Activated T-helper 17 cell treated with anti-CD3 and anti-CD28 coated beads, Interleukin-2, amount 50 U/mL, for 72 hours (primary cell): Measurements from ENCODE around the gene SDHAF4. TPM values are rescaled to one million over a fixed set of nuclear protein-coding genes. Genes with fewer than 3 reads are reported as not detected.

ENCODE experiments used
- ATAC-seq: fragments of 150-1000 bp; cut with Tn5 transposase; replicated peaks from 2 replicates; pipeline ENCODE4 v1.10.0; 2021; ENCODE audit warnings: mild to moderate bottlenecking, moderate library complexity
- H3K27ac Mint-ChIP-seq: one replicate; pipeline ENCODE4 v1.8.0; 2022; ENCODE audit warnings: mixed read lengths
- H3K27me3 Mint-ChIP-seq: one replicate; pipeline ENCODE4 v1.8.0; 2022; ENCODE audit warnings: mixed read lengths
- H3K36me3 Mint-ChIP-seq: one replicate; pipeline ENCODE4 v1.8.0; 2022; ENCODE audit warnings: low read depth, mild to moderate bottlenecking, mixed read lengths
- H3K4me1 Mint-ChIP-seq: one replicate; pipeline ENCODE4 v1.8.0; 2022; ENCODE audit warnings: mixed read lengths
- H3K4me3 Mint-ChIP-seq: one replicate; pipeline ENCODE4 v1.8.0; 2022; ENCODE audit warnings: mild to moderate bottlenecking, mixed read lengths
- H3K9me3 Mint-ChIP-seq: one replicate; pipeline ENCODE4 v1.8.0; 2022; ENCODE audit warnings: mixed read lengths
- total RNA-seq, 2 donors: library from RNA; stranded (reverse); gene quantifications; one replicate each; pipeline ENCODE4 v1.2.3, GENCODE V29; 2022

The SDHAF4 gene
- total RNA-seq, 2 donors from 2014 or later, result 9.7 to 10.1 TPM

DNA sequence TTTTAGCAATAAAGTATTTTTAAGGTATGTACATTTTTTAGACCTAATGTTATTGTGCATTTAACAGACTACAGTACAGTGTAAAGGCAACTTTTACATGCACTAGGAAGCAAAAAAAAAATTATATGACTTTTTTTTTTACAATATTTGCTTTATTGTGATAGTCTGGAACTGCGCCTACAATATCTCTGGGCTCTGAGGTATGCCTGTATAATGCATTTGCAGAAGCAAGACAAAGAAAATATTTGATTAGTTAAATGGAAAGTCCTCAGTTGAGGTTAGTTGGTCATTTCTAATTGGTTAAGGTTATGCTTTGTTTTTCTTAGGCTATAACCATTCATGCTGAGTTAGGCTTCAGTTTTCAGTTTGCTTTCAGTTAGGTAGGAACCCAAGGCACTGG is 54.0 kb downstream of the SDHAF4 start:
- Mint-ChIP-seq H3K9me3 (no peaks in the 10 kb centered on the region), H3K36me3 (no peaks in the 10 kb centered on the region), H3K4me1 (no peaks in the 10 kb centered on the region), H3K27ac (no peak overlapping the region), H3K27me3 (no peaks in the 10 kb centered on the region), H3K4me3 (no peak overlapping the region)
- no peak for ATAC-seq

DNA sequence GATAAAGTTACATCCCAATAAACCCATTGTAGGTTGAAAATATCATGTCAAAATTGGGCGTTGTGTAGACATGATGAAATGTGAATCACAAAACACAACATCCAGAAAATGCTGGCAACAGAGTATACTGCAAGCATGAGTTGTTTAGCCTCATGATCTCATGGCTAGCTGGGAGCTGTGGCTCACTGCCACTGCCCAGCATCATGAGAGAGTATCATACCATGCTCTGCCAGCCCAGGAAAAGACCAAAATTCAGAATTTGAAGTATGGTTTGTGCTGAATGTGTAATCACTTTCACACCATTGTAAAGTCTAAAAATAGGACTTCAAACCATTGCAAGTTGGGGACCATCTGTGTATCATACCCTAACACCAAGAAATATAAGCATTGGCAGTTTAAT is 55.7 kb downstream of the SDHAF4 start:
- ATAC-seq, result no peak
- no peaks in the 10 kb centered on the region for H3K9me3 Mint-ChIP-seq
- no peaks in the 10 kb centered on the region for H3K27me3 Mint-ChIP-seq
- no peaks in the 10 kb centered on the region for H3K36me3 Mint-ChIP-seq
- no peaks in the 10 kb centered on the region for H3K4me1 Mint-ChIP-seq
- H3K4me3 Mint-ChIP-seq, result no peak overlapping the region
- no peak overlapping the region for H3K27ac Mint-ChIP-seq

DNA sequence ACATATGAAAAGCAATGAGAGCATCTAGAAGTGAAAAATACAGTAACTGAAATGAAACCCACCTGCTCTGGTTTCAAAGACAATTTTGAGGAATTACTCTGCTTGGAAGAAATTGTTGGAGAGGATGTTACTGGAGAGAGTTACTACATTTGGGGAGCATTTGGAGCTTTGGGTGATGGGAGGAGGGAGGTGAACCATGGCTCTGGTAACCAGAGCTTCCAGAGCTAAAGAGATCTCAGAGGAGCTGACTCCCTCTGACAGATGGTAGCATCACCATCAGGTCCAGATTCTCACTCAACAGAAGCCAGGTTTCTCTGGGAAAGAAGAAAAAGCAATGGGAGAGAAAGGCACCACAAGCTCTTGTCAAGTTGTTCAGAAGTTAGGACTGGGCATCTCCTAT is 58.7 kb downstream of the SDHAF4 start:
- Mint-ChIP-seq H3K9me3 (no peaks in the 10 kb centered on the region), H3K4me1 (no peaks in the 10 kb centered on the region), H3K36me3 (no peaks in the 10 kb centered on the region), H3K27me3 (no peaks in the 10 kb centered on the region), H3K4me3 (no peak overlapping the region), H3K27ac (no peak overlapping the region)
- ATAC-seq, result no peak

DNA sequence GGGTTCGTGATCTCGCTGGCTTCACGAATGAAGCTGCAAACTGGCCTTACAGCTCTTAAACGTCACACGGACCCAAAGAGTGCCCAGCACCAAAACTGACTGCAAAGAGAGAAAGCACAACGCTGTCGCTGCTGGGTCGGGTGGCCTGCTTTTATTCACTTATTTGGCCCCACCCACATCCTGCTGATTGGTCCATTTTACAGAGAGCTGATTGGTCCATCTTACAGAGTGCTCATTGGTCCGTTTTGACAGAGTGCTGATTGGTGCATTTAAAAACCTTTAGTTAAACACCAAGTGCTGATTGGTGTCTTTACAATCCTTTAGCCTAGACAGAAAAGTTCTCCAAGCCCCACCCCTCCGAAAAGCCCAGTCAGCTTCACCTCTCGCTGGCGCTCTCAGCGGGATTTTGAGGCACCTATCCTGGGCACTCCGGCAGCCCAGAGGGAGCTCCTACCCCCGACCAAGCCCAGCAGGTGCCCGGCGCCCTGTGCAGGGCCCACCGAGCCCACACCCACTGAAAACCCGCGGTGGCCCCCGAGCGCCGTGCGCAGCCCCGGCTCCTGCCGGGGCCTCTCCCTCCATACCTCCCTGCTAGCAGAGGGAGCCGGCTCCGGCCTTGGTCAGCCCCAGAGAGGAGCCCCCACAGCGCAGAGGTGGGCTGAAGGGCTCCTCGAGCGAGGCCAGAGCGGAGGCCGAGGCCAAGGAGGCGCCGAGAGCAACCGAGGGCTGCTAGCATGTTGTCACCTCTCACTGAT is 60.9 kb downstream of the SDHAF4 start:
- ATAC-seq, result no peak
- Mint-ChIP-seq H3K36me3 (no peaks in the 10 kb centered on the region), H3K4me1 (no peaks in the 10 kb centered on the region), H3K4me3 (no peak overlapping the region), H3K9me3 (no peaks in the 10 kb centered on the region), H3K27ac (no peak overlapping the region), H3K27me3 (no peaks in the 10 kb centered on the region)

DNA sequence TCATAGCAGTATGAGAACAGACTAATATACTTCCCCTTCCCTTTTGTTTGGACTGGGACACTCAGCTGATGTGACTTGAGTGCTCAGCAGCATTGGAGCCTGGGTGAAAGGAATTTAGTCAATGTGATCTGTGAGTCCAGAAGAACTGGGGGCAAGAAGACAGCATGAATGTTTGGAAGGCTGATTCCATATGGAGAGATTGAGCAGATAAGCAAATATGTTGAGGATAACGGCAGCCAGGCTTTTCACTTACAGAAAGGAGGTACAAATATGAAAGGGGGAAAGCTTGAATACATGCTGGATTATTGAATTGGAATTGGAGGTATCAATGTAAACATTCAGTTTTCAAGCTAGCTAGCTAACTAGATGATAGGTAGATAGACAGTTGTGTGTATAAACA is 63.2 kb downstream of the SDHAF4 start:
- Mint-ChIP-seq H3K27ac (no peak overlapping the region), H3K9me3 (no peaks in the 10 kb centered on the region), H3K4me1 (no peaks in the 10 kb centered on the region), H3K36me3 (no peaks in the 10 kb centered on the region), H3K27me3 (no peaks in the 10 kb centered on the region), H3K4me3 (no peak overlapping the region)
- ATAC-seq, result no peak

DNA sequence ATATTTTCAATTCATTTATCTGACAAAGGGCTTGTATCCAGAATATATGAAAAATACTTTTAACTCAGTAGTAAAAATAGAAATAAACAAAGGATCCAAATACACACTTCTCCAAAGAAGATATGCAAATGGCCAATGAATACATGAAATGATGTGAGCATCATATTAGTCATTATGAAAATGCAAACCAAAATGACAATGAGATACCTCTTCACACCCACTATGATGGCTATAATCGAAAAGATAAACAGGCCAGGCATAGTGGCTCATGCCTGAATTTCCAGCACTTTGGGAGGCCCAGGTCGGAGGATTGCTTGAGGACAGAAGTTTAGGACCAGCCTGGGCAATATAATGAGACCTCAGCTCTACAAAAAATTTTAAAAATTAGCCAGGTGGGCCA is 67.1 kb downstream of the SDHAF4 start:
- Mint-ChIP-seq H3K27me3 (no peaks in the 10 kb centered on the region), H3K4me1 (no peaks in the 10 kb centered on the region), H3K36me3 (no peaks in the 10 kb centered on the region), H3K9me3 (peaks cover under 1% of the 10 kb centered on the region), H3K27ac (no peak overlapping the region), H3K4me3 (no peak overlapping the region)
- peak; percentile 87 for ATAC-seq

DNA sequence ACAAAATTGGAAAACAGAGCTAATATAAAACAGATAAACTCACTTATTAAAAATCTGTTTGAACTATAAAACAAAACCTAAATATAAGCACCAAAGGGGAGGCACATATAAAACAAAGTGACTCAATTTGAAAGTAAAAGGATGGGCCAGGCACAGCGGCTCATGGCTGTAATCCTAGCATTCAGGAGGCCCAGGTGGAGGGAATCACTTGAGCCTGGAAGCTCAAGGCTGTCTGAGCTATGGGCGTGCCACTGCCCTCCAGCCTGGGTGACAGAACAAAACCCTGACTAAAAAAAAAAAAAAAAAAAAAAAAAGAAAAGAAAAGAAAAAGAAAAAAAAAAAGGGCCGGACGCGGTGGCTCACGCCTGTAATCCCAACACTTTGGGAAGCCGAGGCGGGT is 69.9 kb downstream of the SDHAF4 start:
- H3K27ac Mint-ChIP-seq, result no peak overlapping the region
- H3K4me3 Mint-ChIP-seq, result no peak overlapping the region
- H3K27me3 Mint-ChIP-seq, result no peaks in the 10 kb centered on the region
- peaks cover 3% of the 10 kb centered on the region for H3K9me3 Mint-ChIP-seq
- no peak for ATAC-seq
- H3K4me1 Mint-ChIP-seq, result no peaks in the 10 kb centered on the region
- H3K36me3 Mint-ChIP-seq, result no peaks in the 10 kb centered on the region

DNA sequence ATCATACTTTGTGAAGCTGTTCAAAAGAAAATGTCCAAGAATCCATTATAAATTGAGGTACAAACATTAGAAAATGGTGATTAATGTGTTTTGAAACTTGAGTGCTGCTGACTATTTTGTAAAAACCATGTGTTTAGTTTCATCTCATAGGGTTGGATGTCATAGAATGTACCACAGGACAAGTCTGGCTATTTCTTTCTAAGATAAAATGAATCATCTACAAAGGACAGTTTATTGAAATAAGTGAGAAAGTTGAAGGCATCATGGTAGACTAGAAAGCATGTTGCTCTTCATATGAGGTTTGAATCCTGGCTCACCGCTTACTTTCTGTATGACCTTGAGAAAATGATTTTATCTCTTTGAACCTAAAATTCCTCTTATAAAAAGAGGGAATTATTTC is 71.7 kb downstream of the SDHAF4 start:
- no peaks in the 10 kb centered on the region for H3K27me3 Mint-ChIP-seq
- H3K27ac Mint-ChIP-seq, result no peak overlapping the region
- no peaks in the 10 kb centered on the region for H3K36me3 Mint-ChIP-seq

More for the DNA sequence above, 71.7 kb downstream of the SDHAF4 start:
- Mint-ChIP-seq H3K4me3 (no peak overlapping the region), H3K9me3 (peaks cover 3% of the 10 kb centered on the region), H3K4me1 (no peaks in the 10 kb centered on the region)
- ATAC-seq, result peak; percentile 55

Other genes with a start within 250 kb of the SDHAF4 start
- 1 to 10 TPM; 8.0 to 8.5 TPM for gene FAM135A, start 153.4 kb upstream of the SDHAF4 start, total RNA-seq
- 10 to 100 TPM; 24.0 to 39.5 TPM for gene SMAP1, start 101.0 kb downstream of the SDHAF4 start, total RNA-seq